Cerebellar nuclear complex (tissue), 1 donor: Measurements from ENCODE around the gene DCBLD1.
"Not testable (repeated sequence)": the region's sequence is repeated elsewhere in the genome, so short reads cannot be mapped to it uniquely, and the experiment has no call there.

Experiments used
- DNase-seq, 2 experiments: peaks; one replicate each; lab custom pipeline; 2025; lab: John Stamatoyannopoulos, UW

DCBLD1 gene

GRCh38 chr6:117482240-117483003 is at the start of gene DCBLD1:
Gene DCBLD1 (plus strand): TSS chr6:117482674. CDS start chr6:117482782, 108 bp downstream.
- DNase-seq = no peak

- no peak for DNase-seq
Observed at GRCh38 chr6:117440706-117441525, 41.6 kb upstream of the DCBLD1 start.

- no peak for DNase-seq
Observed at GRCh38 chr6:117441824-117442264, 40.6 kb upstream of the DCBLD1 start.

DNA sequence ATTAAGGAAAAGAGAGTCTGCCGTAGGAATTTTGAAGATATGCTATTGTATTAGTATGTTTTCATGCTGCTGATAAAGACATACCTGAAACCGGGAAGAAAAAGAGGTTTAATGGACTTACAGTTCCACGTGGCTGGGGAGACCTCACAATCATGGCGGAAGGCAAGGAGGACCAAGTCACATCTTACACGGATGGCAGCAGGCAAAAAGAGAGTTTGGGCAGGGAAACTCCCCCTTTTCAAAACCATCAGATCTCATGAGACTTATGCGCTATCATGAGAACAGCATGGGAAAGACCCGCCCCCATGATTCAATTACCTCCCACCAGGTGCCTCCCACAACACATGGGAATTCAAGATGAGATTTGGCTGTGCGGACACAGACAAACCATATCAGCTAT is 40.2 kb upstream of the DCBLD1 start:
- DNase-seq = not testable (repeated sequence)

DNA sequence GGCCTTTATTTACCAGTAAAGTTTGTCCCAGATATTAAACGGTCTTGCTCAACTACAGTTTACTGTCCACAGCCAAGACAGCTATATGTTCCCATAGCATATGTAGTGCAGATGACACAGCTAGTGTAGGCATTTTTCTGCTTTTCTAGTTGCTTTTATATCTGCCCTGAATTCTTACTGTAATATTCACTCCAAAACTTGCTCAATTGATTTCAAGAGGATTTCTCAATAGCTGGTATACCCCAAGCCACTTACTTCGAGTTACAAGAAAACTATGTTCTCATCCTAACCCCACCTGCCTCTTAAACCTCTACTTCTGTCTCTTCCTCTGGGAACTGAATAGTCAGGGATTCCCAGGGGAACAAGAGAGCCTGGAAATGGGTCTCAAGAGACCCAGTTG is 37.9 kb upstream of the DCBLD1 start:
- no peak for DNase-seq

DNA sequence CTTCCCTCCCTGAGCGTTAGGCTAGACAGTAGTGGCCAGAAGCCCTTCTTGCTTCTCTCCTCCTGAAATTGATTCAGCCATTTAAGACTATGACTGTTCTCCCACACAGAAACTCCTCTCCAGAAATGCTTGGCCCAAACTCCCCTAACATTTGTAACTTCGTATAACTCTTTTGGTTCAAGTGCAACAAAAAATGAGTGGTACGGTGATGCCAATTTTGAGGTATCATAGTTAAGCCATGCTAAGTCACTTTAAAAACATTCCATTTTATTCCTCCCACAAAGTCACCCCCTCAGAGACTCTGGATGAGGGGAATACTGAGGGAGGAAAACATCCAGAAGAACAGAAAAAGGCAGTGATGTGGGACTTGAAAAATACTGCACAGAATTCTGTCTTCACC is 35.6 kb upstream of the DCBLD1 start:
- DNase-seq = no peak

DNA sequence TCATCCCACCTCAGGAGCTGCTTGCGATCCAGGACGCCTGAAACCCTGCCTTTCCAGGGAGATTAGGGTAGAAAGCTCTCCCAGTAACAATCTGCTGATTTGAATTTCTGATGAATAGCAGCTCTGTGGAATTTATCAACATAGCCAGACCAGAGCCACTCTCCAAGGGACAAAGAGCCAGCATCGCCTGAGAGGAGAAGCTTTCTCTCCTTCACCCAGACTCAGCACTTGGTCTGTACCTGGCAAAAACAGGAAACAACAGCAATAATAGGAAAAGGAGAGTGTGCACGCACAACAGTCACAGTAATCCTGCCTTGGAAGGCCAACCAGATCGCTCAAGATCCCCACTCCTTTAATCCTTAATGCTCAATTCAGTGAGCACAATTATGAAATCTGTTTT is 34.5 kb upstream of the DCBLD1 start:
- DNase-seq = no peak

DNA sequence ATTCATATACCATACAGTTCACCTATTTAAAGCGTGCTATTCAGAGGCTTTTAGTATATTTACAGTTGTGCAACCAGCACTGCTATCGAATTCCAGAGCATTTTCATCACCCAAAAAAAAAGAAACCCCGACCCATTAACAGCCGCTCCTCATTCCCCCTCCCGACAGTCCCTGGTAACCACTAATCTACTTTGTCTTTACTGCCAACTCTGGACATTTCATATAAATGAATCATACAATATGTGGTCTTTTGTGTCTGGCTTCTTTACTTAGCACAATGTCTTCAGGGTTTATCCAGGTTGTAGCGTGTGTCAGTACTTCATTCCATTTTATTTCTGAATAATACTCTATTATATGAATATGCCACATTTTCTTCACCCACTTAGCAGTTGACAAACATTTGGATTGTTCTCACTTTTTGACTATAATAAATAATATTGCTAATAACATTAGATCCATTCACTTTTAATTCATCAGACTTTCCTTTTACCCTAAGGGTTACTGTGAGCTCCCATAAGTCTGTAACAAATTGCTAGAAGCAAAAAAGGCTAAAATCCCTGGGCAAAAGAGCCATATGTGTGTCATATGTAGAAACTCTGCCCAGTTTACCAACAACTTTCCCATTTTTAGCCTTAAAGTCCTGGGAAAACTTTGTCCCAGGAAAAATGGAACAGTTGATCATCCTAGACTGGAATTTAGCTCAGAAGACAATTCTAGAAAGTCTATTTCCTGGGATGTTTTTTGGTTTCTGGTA is 33.6 kb upstream of the DCBLD1 start:
- DNase-seq = no peak

DNA sequence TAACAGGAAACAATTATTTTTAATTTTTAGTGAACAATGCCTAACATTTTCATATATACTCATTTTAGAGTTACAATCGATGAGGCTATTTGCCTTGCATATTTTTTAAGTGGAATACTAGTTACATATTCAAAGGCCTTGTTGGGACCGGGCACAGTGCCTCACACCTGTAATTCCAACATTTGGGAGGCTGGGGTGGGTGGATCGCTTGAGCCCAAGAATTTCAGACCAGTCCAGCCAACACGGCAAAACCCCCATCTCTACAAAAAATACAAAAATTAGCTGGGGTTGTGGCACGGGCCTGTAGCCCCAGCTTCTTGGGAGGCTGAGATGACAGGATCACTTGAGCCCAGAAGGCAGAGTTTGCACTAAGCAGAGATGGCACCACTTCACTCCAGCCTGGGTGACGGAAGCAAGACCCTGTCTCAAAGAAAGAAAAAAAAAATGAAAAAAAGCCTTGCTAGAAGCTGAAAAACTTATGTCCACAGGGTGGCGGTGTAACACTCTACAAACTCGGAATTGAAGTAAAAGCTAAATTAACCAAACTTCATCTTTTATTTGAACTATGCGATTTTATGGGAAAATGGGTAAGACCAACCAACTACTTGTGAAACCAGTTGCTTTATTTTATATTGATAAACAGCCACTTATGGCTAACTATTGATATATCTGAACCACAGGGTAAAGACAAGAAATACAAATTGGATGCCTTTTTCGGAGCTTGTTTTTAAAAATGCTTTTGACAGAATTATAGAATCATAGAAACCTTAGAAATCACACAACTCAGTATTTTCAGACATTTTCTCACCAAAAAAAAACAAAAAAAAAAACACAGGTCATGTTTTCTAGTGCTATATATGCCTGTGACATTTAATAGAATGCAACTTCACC is 32.7 kb upstream of the DCBLD1 start:
- no peak for DNase-seq

DNA sequence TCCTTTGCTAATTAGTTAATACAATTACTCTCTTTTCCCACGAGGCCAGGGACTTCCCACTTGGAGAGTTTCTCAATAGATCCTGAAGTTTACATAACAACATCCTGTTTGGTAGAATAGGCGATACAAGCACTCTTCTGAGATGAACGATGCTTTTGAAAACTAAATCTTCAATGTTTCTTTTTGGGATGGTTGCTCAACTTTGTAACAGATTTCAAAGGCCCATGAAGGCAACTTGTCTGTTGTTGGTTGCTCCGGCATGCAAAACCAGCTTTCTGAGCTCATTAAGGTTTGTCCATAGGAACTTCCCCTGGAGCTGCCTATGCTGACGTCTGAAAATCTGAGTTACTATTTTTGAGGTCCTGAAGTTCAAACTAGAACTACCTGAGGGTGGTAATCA is 30.8 kb upstream of the DCBLD1 start:
- DNase-seq = no peak

DNA sequence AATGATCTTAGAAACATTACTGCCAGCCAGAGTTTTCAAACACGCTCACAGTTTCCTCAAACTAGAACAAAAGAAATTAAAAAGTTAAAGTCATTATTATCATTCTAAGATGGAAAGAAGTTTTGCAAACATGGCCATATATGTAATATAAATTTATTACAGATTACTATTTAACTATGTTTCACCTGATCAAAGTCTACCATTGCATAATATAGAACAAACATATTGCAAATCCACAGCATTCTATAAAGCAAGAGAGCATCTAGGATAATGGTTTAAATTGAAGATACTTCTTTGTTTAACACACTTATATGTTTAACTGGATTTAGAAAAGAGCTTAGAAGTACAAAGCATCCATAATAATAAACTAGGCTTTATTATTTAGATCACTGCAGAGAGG is 26.2 kb upstream of the DCBLD1 start:
- DNase-seq = no peak

- no peak for DNase-seq
Observed at GRCh38 chr6:117456998-117457397, 25.5 kb upstream of the DCBLD1 start.

GRCh38 chr6:117459204-117459944 is 23.1 kb upstream of the DCBLD1 start:
- no peak for DNase-seq

- no peak for DNase-seq
Observed at GRCh38 chr6:117463762-117464665, 18.5 kb upstream of the DCBLD1 start.

DNA sequence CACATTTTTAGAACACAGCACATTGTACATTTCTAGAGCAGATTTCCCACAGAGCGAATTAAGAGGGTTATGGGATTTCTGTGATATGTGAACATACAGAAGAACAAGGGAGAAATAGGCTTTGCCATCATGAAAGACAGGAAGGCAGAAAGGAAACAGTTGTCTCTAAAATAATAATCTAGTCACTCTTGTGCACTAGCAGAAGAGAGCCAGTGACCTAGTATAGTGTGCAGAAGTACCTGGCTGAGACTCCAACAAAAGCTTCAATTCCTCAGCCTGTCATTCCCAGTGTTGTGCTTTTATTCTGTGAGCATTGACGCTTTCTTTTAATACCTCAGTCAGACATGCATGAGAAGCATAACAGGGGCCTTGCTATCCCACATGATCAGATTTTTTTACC is 17.8 kb upstream of the DCBLD1 start:
- no peak for DNase-seq

GRCh38 chr6:117465691-117466090 is 16.8 kb upstream of the DCBLD1 start:
- no peak for DNase-seq

DNA sequence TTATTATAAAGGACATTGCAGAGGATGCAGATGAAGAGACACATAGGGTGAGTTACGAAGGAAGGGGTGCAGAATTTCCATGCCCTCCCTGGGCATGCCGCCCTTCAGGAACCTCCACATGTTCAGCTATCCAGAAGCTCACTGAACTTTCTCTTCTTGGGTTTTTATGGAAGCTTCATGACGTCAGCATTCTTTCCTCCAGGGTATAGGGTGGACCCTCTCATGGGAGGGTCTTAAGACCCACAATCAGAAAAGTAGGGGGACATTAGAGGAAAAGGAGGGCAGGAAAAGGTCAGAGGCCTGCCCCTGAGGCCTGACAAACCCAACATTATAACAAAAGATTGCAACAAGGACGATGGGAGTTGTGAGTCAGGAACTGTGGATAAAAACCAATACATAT is 14.6 kb upstream of the DCBLD1 start:
- DNase-seq = no peak

GRCh38 chr6:117468527-117468926 is 13.9 kb upstream of the DCBLD1 start:
- not testable (repeated sequence) for DNase-seq

DNA sequence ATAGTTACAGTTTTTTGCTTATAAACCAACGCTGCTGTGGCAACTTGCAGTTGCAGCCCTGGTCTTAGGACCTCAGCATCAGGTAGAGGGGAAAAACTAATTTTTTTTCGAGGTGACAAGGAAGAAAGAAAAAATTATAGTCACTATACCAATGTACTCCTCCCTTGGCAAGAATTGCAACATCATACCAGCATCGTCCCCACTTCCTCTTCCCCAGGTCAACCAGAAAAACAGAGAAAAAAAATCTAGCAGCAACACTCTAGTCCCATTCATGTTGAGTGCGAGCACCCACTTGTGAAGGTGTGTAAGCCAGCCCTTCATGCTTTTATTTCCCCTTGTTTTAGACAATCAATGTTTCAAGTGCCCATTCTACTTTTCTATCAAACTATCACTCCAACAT is 13.1 kb upstream of the DCBLD1 start:
- no peak for DNase-seq

DNA sequence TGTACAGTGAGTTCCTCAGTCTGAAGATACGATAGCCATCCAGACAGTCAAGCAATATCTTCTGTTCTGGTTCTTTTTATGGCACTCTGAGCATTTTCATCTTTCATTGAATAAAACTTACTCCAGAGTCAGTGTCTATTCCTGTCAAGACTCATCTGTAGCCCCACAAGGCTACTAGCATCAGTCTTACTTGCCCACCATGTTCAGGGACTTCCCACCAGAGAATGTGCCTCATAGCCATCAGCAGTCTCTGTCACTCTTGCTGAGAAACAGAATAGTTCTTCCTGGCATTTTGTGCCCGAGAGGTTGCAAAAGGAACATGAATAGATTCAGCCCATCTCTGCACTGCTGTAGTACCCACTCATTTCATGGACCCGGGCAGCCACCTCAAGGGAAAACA is 12.7 kb upstream of the DCBLD1 start:
- no peak for DNase-seq
